Activated CD4-positive, alpha-beta memory T cell treated with anti-CD3 and anti-CD28 coated beads for 36 hours (primary cell): ENCODE data around the gene YTHDC1. TPM values are rescaled to one million over a fixed set of nuclear protein-coding genes. Genes with fewer than 3 reads are reported as not detected.

Source experiments
- total RNA-seq, 2 experiments: library from RNA; stranded (reverse); gene quantifications; one replicate each; pipeline ENCODE4 v1.2.3, GENCODE V29; 2021

YTHDC1 gene
- total RNA-seq, 2 experiments from 2014 or later, result 66.8 to 68.5 TPM

Other genes starting within 250 kb of the YTHDC1 start
- gene TMPRSS11F, start 220.2 kb downstream of the YTHDC1 start, total RNA-seq, result not detected
- gene TMPRSS11B, start 104.4 kb downstream of the YTHDC1 start, total RNA-seq, result not detected
- gene TMPRSS11E, start 97.4 kb upstream of the YTHDC1 start, total RNA-seq, result not detected
- gene UGT2B17, start 226.2 kb upstream of the YTHDC1 start, total RNA-seq, result not detected